GM18909 (cell line): ENCODE data around the gene MAPRE3.
"Not testable (repeated sequence)": the region's sequence is repeated elsewhere in the genome, so short reads cannot be mapped to it uniquely, and the experiment has no call there.

Experiments
- ATAC-seq: cut with Tn5 transposase; IDR thresholded peaks from one replicate; pipeline ENCODE4 v1.9.1; 2021; ENCODE audit warnings: mild to moderate bottlenecking; ENCODE audit not compliant: unreplicated experiment, poor library complexity

The MAPRE3 gene

GRCh38 chr2:26970244-26970927 is at the start of gene MAPRE3:
Gene MAPRE3 (plus strand): TSS chr2:26970637. CDS start chr2:27022219, 51,582 bp downstream.
- ATAC-seq, result peak; percentile 72

- no peak for ATAC-seq
These were observed 49.1 kb upstream of the MAPRE3 start for GRCh38 chr2:26921323-26921722.

GRCh38 chr2:26922405-26923188 is 47.8 kb upstream of the MAPRE3 start:
- no peak for ATAC-seq

- not testable (repeated sequence) for ATAC-seq
These were observed 47.3 kb upstream of the MAPRE3 start for GRCh38 chr2:26923189-26923466.

- no peak for ATAC-seq
These were observed 45.7 kb upstream of the MAPRE3 start for GRCh38 chr2:26924731-26925099.

GRCh38 chr2:26925100-26925791 is 45.2 kb upstream of the MAPRE3 start:
- ATAC-seq, result no peak

- no peak for ATAC-seq
These were observed 43.2 kb upstream of the MAPRE3 start for GRCh38 chr2:26927221-26927620.

- no peak for ATAC-seq
These were observed 37.5 kb upstream of the MAPRE3 start for GRCh38 chr2:26932974-26933373.

GRCh38 chr2:26933431-26934334 is 36.8 kb upstream of the MAPRE3 start:
- no peak for ATAC-seq

GRCh38 chr2:26934335-26934724 is 36.1 kb upstream of the MAPRE3 start:
- ATAC-seq, result no peak

GRCh38 chr2:26934985-26935384 is 35.5 kb upstream of the MAPRE3 start:
- ATAC-seq, result no peak

- no peak for ATAC-seq
These were observed 33.6 kb upstream of the MAPRE3 start for GRCh38 chr2:26936855-26937254.

- no peak for ATAC-seq
These were observed 31.9 kb upstream of the MAPRE3 start for GRCh38 chr2:26938399-26939118.

GRCh38 chr2:26940001-26940400 is 30.4 kb upstream of the MAPRE3 start:
- ATAC-seq, result no peak

- no peak for ATAC-seq
These were observed 29.0 kb upstream of the MAPRE3 start for GRCh38 chr2:26941486-26941885.

- ATAC-seq, result no peak
These were observed 27.7 kb upstream of the MAPRE3 start for GRCh38 chr2:26942543-26943295.

- no peak for ATAC-seq
These were observed 24.3 kb upstream of the MAPRE3 start for GRCh38 chr2:26945991-26946750.
